Panc1 (cell line): ENCODE measurements around the gene NDUFAF8. TPM values are rescaled to one million over a fixed set of nuclear protein-coding genes. Genes with fewer than 3 reads are reported as not detected.

Experiments
- ATAC-seq: fragments of 200-7000 bp; cut with Tn5 transposase; 2 replicates; pipeline ENCODE4 v1.9.1; 2020; ENCODE audit warnings: mild to moderate bottlenecking, moderate library complexity
- BruUV-seq: library from RNA; stranded (reverse); fragments of 400-500 nt; replicated peaks from 2 replicates; lab custom pipeline; 2021; lab: Mats Ljungman, UMichigan
- CTCF ChIA-PET: fragments of 300-600 bp; sonication (Branson Sonifier 250); formaldehyde crosslinking; loops from one replicate; lab custom pipeline; 2022; ENCODE audit warnings: antibody characterized with exemption; lab: Charles Lee
- POLR2A ChIA-PET: fragments of 300-600 bp; sonication (Branson Sonifier 250); formaldehyde crosslinking; loops from one replicate; lab custom pipeline; 2022; ENCODE audit warnings: antibody characterized with exemption; lab: Charles Lee
- DNase-seq: peaks from one replicate; pipeline ENCODE4 v3.0.0-alpha.2; 2010; ENCODE audit warnings: low read depth, low spot score
- H3K27ac ChIP-seq: 2 replicates; pipeline ENCODE4 v1.5.1; 2011; ENCODE audit warnings: mild to moderate bottlenecking, low read length, inconsistent platforms
- H3K27me3 ChIP-seq: fragments of 200-500 bp; sonication (Bioruptor generic); 2 replicates; pipeline ENCODE4 v1.6.0; 2014; ENCODE audit warnings: low read length, inconsistent platforms; ENCODE audit not compliant: control insufficient read depth, insufficient read depth
- H3K36me3 ChIP-seq: fragments of 200-500 bp; sonication (Bioruptor generic); 2 replicates; pipeline ENCODE4 v1.5.1; 2014; ENCODE audit warnings: inconsistent platforms, mild to moderate bottlenecking, low read length, moderate library complexity; ENCODE audit not compliant: control insufficient read depth, insufficient read depth
- H3K4me1 ChIP-seq: 2 replicates; pipeline ENCODE4 v1.5.1; 2011; ENCODE audit warnings: inconsistent platforms, mild to moderate bottlenecking, low read length, moderate library complexity; ENCODE audit not compliant: control insufficient read depth, insufficient read depth
- H3K4me3 ChIP-seq, 2 experiments: 2 replicates each; pipeline ENCODE4 v1.5.1; 2011 to 2012; ENCODE audit warnings: low read depth in 2 of 2, low read length in 2 of 2, mild to moderate bottlenecking in 2 of 2, inconsistent platforms in 1 of 2, moderate library complexity in 1 of 2
- H3K9me3 ChIP-seq: fragments of 200-500 bp; sonication (Bioruptor generic); 2 replicates; pipeline ENCODE4 v1.5.1; 2014; ENCODE audit warnings: low read depth, mild to moderate bottlenecking, inconsistent platforms, low read length, moderate library complexity; ENCODE audit not compliant: control insufficient read depth, insufficient read depth
- CTCF ChIP-seq: fragments of 450-650 bp; IDR thresholded peaks from 2 replicates; pipeline ENCODE4 v1.5.1; 2017; ENCODE audit warnings: mild to moderate bottlenecking
- POLR2AphosphoS5 ChIP-seq: IDR thresholded peaks from 2 replicates; pipeline ENCODE4 v1.6.1; 2012; ENCODE audit warnings: mild to moderate bottlenecking, low read depth, low read length, moderate library complexity
- REST ChIP-seq, 2 experiments: IDR thresholded peaks; 2 replicates each; pipeline ENCODE4 v1.6.1; 2011 to 2012; ENCODE audit warnings: low read depth in 2 of 2, control low read depth in 1 of 2, low read length in 1 of 2, mild to moderate bottlenecking in 1 of 2, moderate library complexity in 1 of 2; ENCODE audit not compliant: insufficient read depth in 1 of 2
- SIN3A ChIP-seq: IDR thresholded peaks from 2 replicates; pipeline ENCODE4 v1.6.1; 2012; ENCODE audit warnings: low read depth, mild to moderate bottlenecking, low read length, moderate library complexity, borderline replicate concordance; ENCODE audit not compliant: insufficient read depth
- TCF7L2 ChIP-seq: IDR thresholded peaks from 2 replicates; pipeline ENCODE4 v1.6.1; 2011; ENCODE audit warnings: mild to moderate bottlenecking, low read depth, low read length, inconsistent platforms
- in situ Hi-C: cut with HindIII; loops from 2 replicates; pipeline ENCODE4 v1.10.0; 2016; ENCODE audit warnings: low sequenced_read_pairs, low pct_unique_long_range_greater_than_20kb
- intact Hi-C: fragments of 100-400 bp; cut with micrococcal nuclease; formaldehyde crosslinking; loops from one replicate; pipeline ENCODE4 v1.10.0; 2022; ENCODE audit not compliant: unreplicated experiment
- total RNA-seq: library from RNA; stranded (reverse); gene quantifications from one replicate; pipeline ENCODE4 v1.2.1, GENCODE V29; 2021; ENCODE audit not compliant: unreplicated experiment

Gene NDUFAF8
- total RNA-seq, 1 experiment from 2014 or later, result 75.8 TPM

- TF ChIP-seq CTCF (no peak), POLR2AphosphoS5 (no peak), REST (IDR thresholded peaks at IDR 0.05; ENCODE audit: insufficient read depth in 1 of 2, low read depth in 2 of 2, low read length in 1 of 2) (no peak), SIN3A (no peak), TCF7L2 (no peak)
- H3K4me1 ChIP-seq, result peaks cover 3% of the 10 kb centered on the region
- CTCF ChIA-PET, result no interaction called here
- no TSS peak for BruUV-seq
- no peak overlapping the region for H3K4me3 ChIP-seq
- H3K9me3 ChIP-seq, result no peaks in the 10 kb centered on the region
- H3K27me3 ChIP-seq, result no peaks in the 10 kb centered on the region
- intact Hi-C loops (loop anchor here (10.0 kb wide), 1 partner anchor 233 kb away; no protein-coding TSS in a partner anchor), in situ Hi-C loops (no loop called here)
- DNase-seq (no peak), ATAC-seq (no peak)
- no peak overlapping the region for H3K27ac ChIP-seq
- POLR2A ChIA-PET, result interaction anchor here (0.5 kb wide), 1 partner anchor 43 kb away, joined by 4 read pairs; the partner anchor contains the start of gene SLC38A10
- 0 out of 2 replicates have a peak, but pooled peaks cover 3% of the 10 kb centered on the region for H3K36me3 ChIP-seq
Observed at GRCh38 chr17:81251709-81252301, 12.7 kb downstream of the NDUFAF8 start.

GRCh38 chr17:81252326-81252986 is 13.3 kb downstream of the NDUFAF8 start:
- H3K4me1 ChIP-seq, result peaks cover 3% of the 10 kb centered on the region
- ATAC-seq (no peak), DNase-seq (no peak)
- H3K4me3 ChIP-seq, result no peak overlapping the region
- no peak overlapping the region for H3K27ac ChIP-seq
- no peaks in the 10 kb centered on the region for H3K27me3 ChIP-seq
- no peaks in the 10 kb centered on the region for H3K9me3 ChIP-seq
- no TSS peak for BruUV-seq
- in situ Hi-C loops, result no loop called here
- CTCF ChIA-PET, result interaction anchor here (0.5 to 1.1 kb wide), 2 partner anchors 15 to 232 kb away, joined by 3 to 6 read pairs; no protein-coding TSS in a partner anchor
- TF ChIP-seq REST (IDR thresholded peaks at IDR 0.05; ENCODE audit: insufficient read depth in 1 of 2, low read depth in 2 of 2, low read length in 1 of 2), result no peak
- TF ChIP-seq TCF7L2, result no peak
- no peak for TF ChIP-seq CTCF
- TF ChIP-seq SIN3A, result no peak
- no peak for TF ChIP-seq POLR2AphosphoS5
- POLR2A ChIA-PET, result no interaction called here
- H3K36me3 ChIP-seq, result 0 out of 2 replicates have a peak, but pooled peaks cover 3% of the 10 kb centered on the region
- intact Hi-C loops, result loop anchor here (10.0 kb wide), 1 partner anchor 232 kb away; no protein-coding TSS in a partner anchor
